ENCODE data around the gene KCNG2. TPM values are rescaled to one million over a fixed set of nuclear protein-coding genes. Genes with fewer than 3 reads are reported as not detected.

Gene KCNG2
- total RNA-seq, 4 donors from 2014 or later, result 0.60 to 0.84 (median 0.78) TPM; not detected in 1

DNA sequence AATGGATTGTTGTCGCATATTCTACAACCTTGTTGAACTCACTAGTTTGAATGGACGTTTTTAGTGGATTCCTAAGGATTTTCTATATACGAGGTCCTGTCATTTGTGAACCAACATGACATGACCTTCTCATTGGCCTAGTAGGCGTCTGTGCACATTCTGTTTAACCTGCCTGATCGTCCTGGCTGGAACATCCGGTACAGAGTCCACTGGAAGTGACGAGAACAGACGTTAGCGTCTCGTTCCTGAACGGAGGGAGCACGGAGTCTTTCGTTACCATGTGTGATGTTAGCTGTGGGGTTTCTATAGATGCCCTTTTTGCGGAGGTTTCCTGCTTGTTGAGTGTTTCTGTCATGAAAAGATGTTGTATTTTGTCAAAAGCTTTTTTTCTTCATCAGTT is 91.8 kb downstream of the KCNG2 start:
- H3K9me3 ChIP-seq, result peaks cover 0 to 84% (median 11%) of the 10 kb centered on the region in 4 donors
- no peak for DNase-seq (ENCODE audit: low spot score in 2 of 2)
- 93% methylated on average over 14 of the region's 14 CpGs for WGBS, 2 donors
- H3K36me3 ChIP-seq, result no peaks in the 10 kb centered on the region
- no peak overlapping the region for H3K27ac ChIP-seq
- no peaks in the 10 kb centered on the region for H3K4me1 ChIP-seq
- no peak for TF ChIP-seq POLR2A (IDR thresholded peaks at IDR 0.05)
- TF ChIP-seq EP300 (IDR thresholded peaks at IDR 0.05), result no peak
- no peak for TF ChIP-seq CTCF (IDR thresholded peaks at IDR 0.05)
- no peak overlapping the region for H3K4me3 ChIP-seq
- no peaks in the 10 kb centered on the region for H3K27me3 ChIP-seq

GRCh38 chr18:79890674-79891073 is 92.9 kb downstream of the KCNG2 start:
- H3K9me3 ChIP-seq, result peaks cover 0 to 87% (median 15%) of the 10 kb centered on the region in 4 donors

DNA sequence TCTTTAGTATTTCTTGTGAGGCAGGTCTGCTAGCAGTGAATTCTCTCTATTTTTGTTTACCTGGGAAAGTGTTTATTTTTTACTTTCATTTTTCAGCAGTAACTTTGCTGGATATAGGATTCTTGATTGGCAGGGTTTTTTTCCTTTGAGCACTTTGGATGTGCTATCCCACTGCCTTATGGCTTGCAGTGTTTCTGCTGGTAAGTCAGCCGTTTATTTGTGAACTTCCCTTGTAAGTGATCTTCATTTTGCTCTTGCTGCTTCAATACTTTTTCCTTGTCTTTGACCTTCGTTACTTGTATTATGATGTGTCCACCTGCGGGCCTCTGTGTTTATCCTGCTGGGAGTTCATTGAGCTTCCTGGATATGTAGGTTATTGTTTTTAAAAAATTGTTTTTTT is 99.0 kb downstream of the KCNG2 start:
- peaks cover 0 to 90% (median 21%) of the 10 kb centered on the region in 4 donors for H3K9me3 ChIP-seq
- H3K27ac ChIP-seq, result no peak overlapping the region
- WGBS, 2 donors, result 71 to 92% methylated on average over 3 of the region's 3 CpGs

More at GRCh38 chr18:79890674-79891073, 92.9 kb downstream of the KCNG2 start:
- Histone ChIP-seq H3K27ac (no peak overlapping the region), H3K4me3 (no peak overlapping the region), H3K27me3 (no peaks in the 10 kb centered on the region), H3K4me1 (no peaks in the 10 kb centered on the region), H3K36me3 (no peaks in the 10 kb centered on the region)
- WGBS, 2 donors, result 82% methylated on average over 5 of the region's 5 CpGs
- no peak for DNase-seq (ENCODE audit: low spot score in 2 of 2)
- TF ChIP-seq EP300 (IDR thresholded peaks at IDR 0.05), result no peak

DNA sequence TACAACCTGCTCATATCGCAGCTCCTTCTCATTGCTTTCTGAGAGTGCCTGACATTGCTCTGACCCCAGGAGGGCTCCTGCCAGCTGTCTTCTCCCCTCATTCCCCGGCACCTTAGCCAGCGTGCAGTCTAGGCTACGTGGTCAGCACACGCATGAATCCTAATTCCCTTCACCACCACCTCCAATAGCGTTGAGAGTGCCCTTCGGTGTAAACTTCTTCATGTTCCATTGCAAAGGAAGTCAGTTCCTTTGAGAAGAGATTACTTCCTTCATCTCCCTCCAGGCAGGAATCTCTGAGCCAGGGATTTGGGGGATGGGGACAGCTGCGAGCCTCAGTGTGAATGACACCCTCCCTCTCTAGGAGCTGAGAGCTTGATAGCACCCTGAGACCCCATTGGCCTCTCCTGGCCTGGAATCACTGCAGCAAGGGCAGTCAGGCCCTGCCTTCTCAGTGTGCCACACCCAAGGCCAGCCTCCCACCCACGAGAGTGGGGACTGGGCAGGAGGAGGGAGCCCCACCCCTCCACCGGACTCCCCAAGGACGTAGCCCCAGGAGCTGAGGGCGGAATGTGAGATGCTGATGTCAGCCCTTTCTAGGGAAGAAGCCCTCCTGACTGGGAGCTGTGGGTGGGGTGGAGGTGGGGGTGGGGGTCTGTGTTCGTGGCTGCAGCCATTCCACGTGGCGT is 100.3 kb downstream of the KCNG2 start:
- H3K27ac ChIP-seq, result no peak overlapping the region
- WGBS, 2 donors, result 96% methylated on average over 12 to 15 of the region's 15 CpGs
- no peak for DNase-seq (ENCODE audit: low spot score in 2 of 2)
- TF ChIP-seq POLR2A (IDR thresholded peaks at IDR 0.05) (no peak), EP300 (IDR thresholded peaks at IDR 0.05) (no peak), CTCF (IDR thresholded peaks at IDR 0.05) (no peak)
- peaks cover 0 to 88% (median 15%) of the 10 kb centered on the region in 4 donors for H3K9me3 ChIP-seq
- H3K4me1 ChIP-seq, result no peaks in the 10 kb centered on the region
- H3K27me3 ChIP-seq, result no peaks in the 10 kb centered on the region
- H3K36me3 ChIP-seq, result peaks cover 2 to 25% (median 3%) of the 10 kb centered on the region in 3 donors
- no peak overlapping the region for H3K4me3 ChIP-seq

More for the DNA sequence above, 99.0 kb downstream of the KCNG2 start:
- DNase-seq (ENCODE audit: low spot score in 2 of 2), result no peak
- TF ChIP-seq EP300 (IDR thresholded peaks at IDR 0.05) (no peak), POLR2A (IDR thresholded peaks at IDR 0.05) (no peak), CTCF (IDR thresholded peaks at IDR 0.05) (no peak)
- Histone ChIP-seq H3K27me3 (no peaks in the 10 kb centered on the region), H3K36me3 (peaks cover 0 to 12% (median 0%) of the 10 kb centered on the region in 3 donors), H3K4me1 (no peaks in the 10 kb centered on the region), H3K4me3 (no peak overlapping the region)

GRCh38 chr18:79898952-79899608 is 101.3 kb downstream of the KCNG2 start:
- DNase-seq (ENCODE audit: low spot score in 2 of 2), result peak in 1 of 2 donors; percentile 10
- WGBS, 2 donors, result 87 to 88% methylated on average over 56 to 61 of the region's 70 CpGs
- peaks cover 4 to 35% (median 13%) of the 10 kb centered on the region in 3 donors for H3K36me3 ChIP-seq

More at GRCh38 chr18:79898952-79899608, 101.3 kb downstream of the KCNG2 start:
- Histone ChIP-seq H3K27ac (no peak overlapping the region), H3K9me3 (peaks cover 0 to 78% (median 15%) of the 10 kb centered on the region in 4 donors), H3K27me3 (no peaks in the 10 kb centered on the region), H3K4me3 (no peak overlapping the region), H3K4me1 (no peaks in the 10 kb centered on the region)
- no peak for TF ChIP-seq EP300 (IDR thresholded peaks at IDR 0.05)
- no peak for TF ChIP-seq CTCF (IDR thresholded peaks at IDR 0.05)
- no peak for TF ChIP-seq POLR2A (IDR thresholded peaks at IDR 0.05)

Measured in tibial nerve (tissue), 4 donors.